Caco-2 (cell line): ENCODE measurements around the gene LPIN1. TPM values are rescaled to one million over a fixed set of nuclear protein-coding genes. Genes with fewer than 3 reads are reported as not detected.
"Not testable (repeated sequence)": the region's sequence is repeated elsewhere in the genome, so short reads cannot be mapped to it uniquely, and the experiment has no call there.

Experiments
- BruUV-seq: library from RNA; stranded (reverse); fragments of 400-500 nt; replicated peaks from 2 replicates; lab custom pipeline; 2021; lab: Mats Ljungman, UMichigan
- CTCF ChIA-PET: fragments of 300-600 bp; sonication (Branson Sonifier 250); formaldehyde crosslinking; loops from one replicate; lab custom pipeline; 2022; ENCODE audit warnings: antibody characterized with exemption; lab: Charles Lee
- POLR2A ChIA-PET: fragments of 300-600 bp; sonication (Branson Sonifier 250); formaldehyde crosslinking; loops from one replicate; lab custom pipeline; 2022; ENCODE audit warnings: antibody characterized with exemption; lab: Charles Lee
- DNase-seq, 2 experiments: peaks; one replicate each; pipeline versions ENCODE4 v3.0.0 to v3.0.0-alpha.2; 2020 to 2022
- H3K27me3 ChIP-seq: replicated peaks from 2 replicates; pipeline ENCODE4 v1.6.0; 2011; ENCODE audit warnings: low read length; ENCODE audit not compliant: control insufficient read depth, insufficient read depth
- H3K36me3 ChIP-seq: 2 replicates; pipeline ENCODE4 v1.5.1; 2011; ENCODE audit warnings: low read length; ENCODE audit not compliant: control insufficient read depth, insufficient read depth
- H3K4me1 ChIP-seq: fragments of 250-450 bp; sonication (Bioruptor Pico); 2 replicates; pipeline ENCODE4 v1.5.1; 2020; ENCODE audit warnings: mild to moderate bottlenecking
- H3K4me3 ChIP-seq: 2 replicates; pipeline ENCODE4 v1.5.1; 2011; ENCODE audit warnings: low read depth, mild to moderate bottlenecking, control low read depth, low read length
- H3K9me3 ChIP-seq: fragments of 250-450 bp; sonication (Bioruptor Pico); 2 replicates; pipeline ENCODE4 v1.5.1; 2020; ENCODE audit warnings: mild to moderate bottlenecking, moderate library complexity
- H3K27ac Mint-ChIP-seq: one replicate; pipeline ENCODE4 v1.8.0; 2022; ENCODE audit warnings: mixed read lengths; ENCODE audit not compliant: unreplicated experiment
- H3K27me3 Mint-ChIP-seq: one replicate; pipeline ENCODE4 v1.8.0; 2022; ENCODE audit warnings: mixed read lengths; ENCODE audit not compliant: insufficient read depth, unreplicated experiment
- H3K36me3 Mint-ChIP-seq: one replicate; pipeline ENCODE4 v1.8.0; 2022; ENCODE audit warnings: mild to moderate bottlenecking, mixed read lengths; ENCODE audit not compliant: insufficient read depth, unreplicated experiment
- H3K4me1 Mint-ChIP-seq: one replicate; pipeline ENCODE4 v1.8.0; 2022; ENCODE audit warnings: low read depth, mixed read lengths; ENCODE audit not compliant: unreplicated experiment
- H3K4me3 Mint-ChIP-seq: one replicate; pipeline ENCODE4 v1.8.0; 2022; ENCODE audit warnings: mild to moderate bottlenecking, moderate library complexity, mixed read lengths; ENCODE audit not compliant: unreplicated experiment
- H3K9me3 Mint-ChIP-seq: one replicate; pipeline ENCODE4 v1.8.0; 2022; ENCODE audit warnings: mixed read lengths; ENCODE audit not compliant: unreplicated experiment
- intact Hi-C: fragments of 100-400 bp; cut with micrococcal nuclease; formaldehyde crosslinking; loops from one replicate; pipeline ENCODE4 v1.10.0; 2022; ENCODE audit not compliant: unreplicated experiment
- total RNA-seq: library from RNA; stranded (reverse); gene quantifications from 2 replicates; pipeline ENCODE4 v1.2.3, GENCODE V29; 2022
- TF ChIP-seq, protein P1 (sequence below), 2 experiments: fragments of 200-600 bp in 1 of 2; IDR thresholded peaks; 1 replicate in 1 of 2; 2 replicates in 1 of 2; pipeline versions ENCODE4 v1.5.1 to v1.8.0; 2011 to 2022; ENCODE audit warnings: antibody characterized with exemption in 1 of 2, control low read depth in 1 of 2, inconsistent platforms in 1 of 2, low read depth in 1 of 2, low read length in 1 of 2, mild to moderate bottlenecking in 1 of 2, moderate library complexity in 1 of 2; ENCODE audit not compliant: insufficient read depth in 1 of 2, severe bottlenecking in 1 of 2, unreplicated experiment in 1 of 2

LPIN1 gene
- total RNA-seq, 1 experiment from 2014 or later, result 12.5 TPM

DNA sequence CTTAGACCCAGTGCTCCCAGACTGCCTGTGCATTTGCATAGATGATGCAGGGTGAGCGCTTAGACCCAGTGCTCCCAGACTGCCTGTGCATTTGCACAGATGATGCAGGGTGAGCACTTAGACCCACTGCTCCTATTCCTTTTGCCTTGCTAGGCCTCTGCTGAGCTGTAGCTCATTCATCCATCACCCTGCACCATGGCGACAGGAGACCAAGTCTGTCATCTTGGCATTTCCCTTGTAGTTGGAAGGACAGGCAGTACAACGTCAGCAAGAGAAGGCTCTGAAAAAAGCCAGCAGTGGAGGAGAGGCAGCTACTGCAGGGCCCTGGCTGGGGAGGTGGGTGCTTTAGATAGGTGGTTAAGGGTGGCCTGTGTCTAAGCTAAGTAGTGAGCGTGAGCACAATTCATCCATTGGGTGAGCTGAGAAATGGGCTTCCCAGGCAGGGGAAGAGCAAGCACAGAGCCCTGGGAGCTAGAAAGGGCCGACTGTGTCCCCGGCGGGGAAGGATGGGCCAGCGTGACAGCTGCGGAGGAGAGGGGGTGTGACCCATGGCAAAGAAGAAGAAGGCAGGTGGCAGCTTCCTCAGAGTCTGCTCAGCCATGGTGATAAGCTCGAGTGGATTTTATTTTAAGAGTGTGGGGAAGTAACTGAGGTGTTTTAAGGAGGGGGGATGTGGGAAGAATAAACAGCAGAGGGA is 108.8 kb downstream of the LPIN1 start:
- Mint-ChIP-seq H3K4me3 (no peak overlapping the region), H3K27me3 (peaks cover 15% of the 10 kb centered on the region), H3K27ac (no peak overlapping the region), H3K36me3 (peaks cover 7% of the 10 kb centered on the region), H3K4me1 (no peaks in the 10 kb centered on the region), H3K9me3 (peaks cover 31% of the 10 kb centered on the region)
- no peaks in the 10 kb centered on the region for H3K4me1 ChIP-seq
- no TSS peak for BruUV-seq
- H3K36me3 ChIP-seq, result no peaks in the 10 kb centered on the region
- H3K9me3 ChIP-seq, result peaks cover 9% of the 10 kb centered on the region; the same call in 1 of the 2 replicates
- ChIA-PET POLR2A (no interaction called here), CTCF (no interaction called here)
- H3K27me3 ChIP-seq, result no peaks in the 10 kb centered on the region; the same call in 1 of the 2 replicates
- intact Hi-C loops, result no loop called here
- no peak for DNase-seq
- TF ChIP-seq, protein P1, sequence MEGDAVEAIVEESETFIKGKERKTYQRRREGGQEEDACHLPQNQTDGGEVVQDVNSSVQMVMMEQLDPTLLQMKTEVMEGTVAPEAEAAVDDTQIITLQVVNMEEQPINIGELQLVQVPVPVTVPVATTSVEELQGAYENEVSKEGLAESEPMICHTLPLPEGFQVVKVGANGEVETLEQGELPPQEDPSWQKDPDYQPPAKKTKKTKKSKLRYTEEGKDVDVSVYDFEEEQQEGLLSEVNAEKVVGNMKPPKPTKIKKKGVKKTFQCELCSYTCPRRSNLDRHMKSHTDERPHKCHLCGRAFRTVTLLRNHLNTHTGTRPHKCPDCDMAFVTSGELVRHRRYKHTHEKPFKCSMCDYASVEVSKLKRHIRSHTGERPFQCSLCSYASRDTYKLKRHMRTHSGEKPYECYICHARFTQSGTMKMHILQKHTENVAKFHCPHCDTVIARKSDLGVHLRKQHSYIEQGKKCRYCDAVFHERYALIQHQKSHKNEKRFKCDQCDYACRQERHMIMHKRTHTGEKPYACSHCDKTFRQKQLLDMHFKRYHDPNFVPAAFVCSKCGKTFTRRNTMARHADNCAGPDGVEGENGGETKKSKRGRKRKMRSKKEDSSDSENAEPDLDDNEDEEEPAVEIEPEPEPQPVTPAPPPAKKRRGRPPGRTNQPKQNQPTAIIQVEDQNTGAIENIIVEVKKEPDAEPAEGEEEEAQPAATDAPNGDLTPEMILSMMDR (IDR thresholded peaks at IDR 0.05; ENCODE audit: insufficient read depth in 1 of 2, low read depth in 1 of 2, low read length in 1 of 2, severe bottlenecking in 1 of 2, unreplicated experiment in 1 of 2), result no peak
- H3K4me3 ChIP-seq, result no peak overlapping the region

DNA sequence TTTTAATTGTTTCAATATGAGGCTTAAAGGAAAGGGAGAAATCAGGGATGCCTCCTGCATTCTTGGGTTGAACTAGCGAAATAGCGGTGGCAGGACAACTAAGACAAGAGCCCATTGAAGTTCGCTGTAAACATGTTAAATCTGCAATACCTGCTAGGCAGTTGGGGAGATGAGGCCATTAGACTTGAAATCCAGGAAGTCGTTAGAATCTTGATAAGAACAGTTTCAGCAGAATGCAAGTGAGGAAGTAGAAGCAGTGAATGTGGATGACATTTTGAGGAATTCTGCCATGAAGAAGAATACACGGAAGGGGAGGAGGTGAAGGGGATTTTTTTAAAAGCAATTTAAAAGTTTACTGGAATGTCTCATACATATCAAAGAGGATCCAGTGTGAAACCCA is 109.7 kb downstream of the LPIN1 start:
- no peak for DNase-seq

DNA sequence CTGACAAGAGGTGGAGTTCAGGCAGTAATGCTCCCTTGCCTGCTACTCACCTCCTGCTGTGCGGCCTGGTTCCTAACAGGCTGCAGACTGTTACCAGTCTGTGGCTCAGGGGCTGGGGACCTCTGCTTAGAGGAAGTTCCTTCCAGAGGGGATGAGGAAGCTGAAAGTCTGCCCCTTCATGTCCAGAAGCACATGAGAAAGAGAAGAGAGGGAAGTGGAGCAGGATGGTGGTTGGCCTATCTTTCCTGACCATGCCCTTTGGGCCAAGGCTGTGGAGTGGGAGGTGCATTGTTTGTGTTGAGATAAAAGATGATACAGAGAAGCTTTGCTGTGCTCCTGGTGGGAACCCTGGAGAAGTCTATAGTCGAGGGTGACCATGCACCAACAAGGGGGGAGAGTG is 112.5 kb downstream of the LPIN1 start:
- Mint-ChIP-seq H3K9me3 (peaks cover 31% of the 10 kb centered on the region), H3K4me1 (no peaks in the 10 kb centered on the region)
- CTCF ChIA-PET, result no interaction called here

More for the DNA sequence above, 109.7 kb downstream of the LPIN1 start:
- H3K4me1 ChIP-seq, result no peaks in the 10 kb centered on the region
- TF ChIP-seq, protein P1 (IDR thresholded peaks at IDR 0.05; ENCODE audit: insufficient read depth in 1 of 2, low read depth in 1 of 2, low read length in 1 of 2, severe bottlenecking in 1 of 2, unreplicated experiment in 1 of 2), result no peak
- intact Hi-C loops, result no loop called here
- Mint-ChIP-seq H3K4me1 (no peaks in the 10 kb centered on the region), H3K36me3 (peaks cover 7% of the 10 kb centered on the region), H3K27me3 (peaks cover 15% of the 10 kb centered on the region), H3K4me3 (no peak overlapping the region), H3K9me3 (peaks cover 31% of the 10 kb centered on the region), H3K27ac (no peak overlapping the region)
- no peaks in the 10 kb centered on the region for H3K36me3 ChIP-seq
- H3K9me3 ChIP-seq, result peaks cover 9% of the 10 kb centered on the region; the same call in 1 of the 2 replicates
- H3K27me3 ChIP-seq, result no peaks in the 10 kb centered on the region; the same call in 1 of the 2 replicates
- BruUV-seq, result no TSS peak
- H3K4me3 ChIP-seq, result no peak overlapping the region
- ChIA-PET CTCF (no interaction called here), POLR2A (no interaction called here)

GRCh38 chr2:11859975-11860374 is 113.5 kb downstream of the LPIN1 start:
- H3K27me3 Mint-ChIP-seq, result peaks cover 14% of the 10 kb centered on the region
- POLR2A ChIA-PET, result not testable (repeated sequence)

More for the DNA sequence above, 112.5 kb downstream of the LPIN1 start:
- POLR2A ChIA-PET, result no interaction called here
- Mint-ChIP-seq H3K27me3 (peaks cover 14% of the 10 kb centered on the region), H3K36me3 (peaks cover 7% of the 10 kb centered on the region), H3K27ac (no peak overlapping the region), H3K4me3 (no peak overlapping the region)
- Histone ChIP-seq H3K36me3 (no peaks in the 10 kb centered on the region), H3K27me3 (no peaks in the 10 kb centered on the region), H3K4me3 (no peak overlapping the region), H3K9me3 (peaks cover 9% of the 10 kb centered on the region; the same call in 1 of the 2 replicates), H3K4me1 (no peaks in the 10 kb centered on the region)
- BruUV-seq, result no TSS peak
- intact Hi-C loops, result no loop called here
- DNase-seq, result no peak
- TF ChIP-seq, protein P1 (IDR thresholded peaks at IDR 0.05; ENCODE audit: insufficient read depth in 1 of 2, low read depth in 1 of 2, low read length in 1 of 2, severe bottlenecking in 1 of 2, unreplicated experiment in 1 of 2), result no peak

More at GRCh38 chr2:11859975-11860374, 113.5 kb downstream of the LPIN1 start:
- H3K27ac Mint-ChIP-seq, DNase-seq, H3K27me3 ChIP-seq, H3K4me3 ChIP-seq, BruUV-seq, H3K4me3 Mint-ChIP-seq, CTCF ChIA-PET, H3K9me3 ChIP-seq, H3K36me3 Mint-ChIP-seq, H3K4me1 ChIP-seq, H3K36me3 ChIP-seq, H3K4me1 Mint-ChIP-seq, intact Hi-C loops: not testable (repeated sequence)
- peaks cover 31% of the 10 kb centered on the region for H3K9me3 Mint-ChIP-seq
